WTC11 (cell line): ENCODE measurements around the gene IL9R. TPM values are rescaled to one million over a fixed set of nuclear protein-coding genes. Genes with fewer than 3 reads are reported as not detected.
A peak's percentile ranks its signal among the peaks of the same experiment; 100 is the strongest.

Experiments used
- ATAC-seq: fragments of 200-7000 bp; cut with Tn5 transposase; 2 replicates; pipeline ENCODE4 v1.10.0; 2021; ENCODE audit warnings: mild to moderate bottlenecking, moderate library complexity
- CTCF ChIA-PET: fragments of 300-600 bp; sonication (Branson Sonifier 250); formaldehyde crosslinking; loops from one replicate; lab custom pipeline; 2021; ENCODE audit warnings: antibody characterized with exemption; lab: Charles Lee
- POLR2A ChIA-PET: fragments of 350-600 bp; sonication (Branson Sonifier 250); formaldehyde crosslinking; loops from one replicate; lab custom pipeline; 2021; ENCODE audit warnings: antibody characterized with exemption; lab: Charles Lee
- DNase-seq: peaks from one replicate; pipeline ENCODE4 v3.0.0; 2021; ENCODE audit warnings: low spot score
- H3K27ac Mint-ChIP-seq: 2 replicates; pipeline ENCODE4 v1.8.0; 2021; ENCODE audit warnings: mixed read lengths
- H3K27me3 Mint-ChIP-seq: 2 replicates; pipeline ENCODE4 v1.8.0; 2021; ENCODE audit warnings: low read depth, mild to moderate bottlenecking, moderate library complexity, mixed read lengths
- H3K36me3 Mint-ChIP-seq: 2 replicates; pipeline ENCODE4 v1.8.0; 2021; ENCODE audit warnings: mixed read lengths
- H3K4me1 Mint-ChIP-seq: 2 replicates; pipeline ENCODE4 v1.8.0; 2022; ENCODE audit warnings: mixed read lengths
- H3K4me3 Mint-ChIP-seq: 2 replicates; pipeline ENCODE4 v1.8.0; 2021; ENCODE audit warnings: mild to moderate bottlenecking, moderate library complexity, mixed read lengths
- H3K9me3 Mint-ChIP-seq: 2 replicates; pipeline ENCODE4 v1.8.0; 2021; ENCODE audit warnings: mixed read lengths
- CBFB ChIP-seq: sonication (generic); formaldehyde crosslinking; IDR thresholded peaks from 2 replicates; pipeline ENCODE4 v1.8.1; 2022; ENCODE audit warnings: mild to moderate bottlenecking, low read depth, missing genetic modification reagents
- CDX4 ChIP-seq: fragments of 250-450 bp; sonication (Bioruptor Pico); IDR thresholded peaks from 2 replicates; pipeline ENCODE4 v1.9.0; 2021; ENCODE audit warnings: moderate library complexity, mild to moderate bottlenecking, inconsistent platforms, borderline replicate concordance
- ESRRA ChIP-seq: sonication (generic); formaldehyde crosslinking; IDR thresholded peaks from 2 replicates; pipeline ENCODE4 v1.8.1; 2022; ENCODE audit warnings: mild to moderate bottlenecking, missing genetic modification reagents, borderline replicate concordance
- ETV6 ChIP-seq: sonication (generic); formaldehyde crosslinking; IDR thresholded peaks from 2 replicates; pipeline ENCODE4 v1.8.1; 2022; ENCODE audit warnings: mild to moderate bottlenecking, missing genetic modification reagents
- FOXK1 ChIP-seq: sonication (generic); formaldehyde crosslinking; IDR thresholded peaks from 2 replicates; pipeline ENCODE4 v1.8.0; 2022; ENCODE audit warnings: mild to moderate bottlenecking, moderate library complexity, missing genetic modification reagents
- HMGXB4 ChIP-seq: sonication (generic); formaldehyde crosslinking; IDR thresholded peaks from 2 replicates; pipeline ENCODE4 v1.8.1; 2023; ENCODE audit warnings: mild to moderate bottlenecking, moderate library complexity, missing genetic modification reagents
- IRF1 ChIP-seq: sonication (generic); formaldehyde crosslinking; IDR thresholded peaks from 2 replicates; pipeline ENCODE4 v1.8.0; 2023; ENCODE audit warnings: missing genetic modification reagents
- IRF2 ChIP-seq: sonication (generic); formaldehyde crosslinking; IDR thresholded peaks from 2 replicates; pipeline ENCODE4 v1.8.0; 2022; ENCODE audit warnings: low read depth, missing genetic modification reagents, borderline replicate concordance
- KAT7 ChIP-seq: sonication (generic); formaldehyde crosslinking; IDR thresholded peaks from 2 replicates; pipeline ENCODE4 v1.8.1; 2023; ENCODE audit warnings: missing genetic modification reagents, mild to moderate bottlenecking, borderline replicate concordance
- MLX ChIP-seq: sonication (generic); formaldehyde crosslinking; IDR thresholded peaks from 2 replicates; pipeline ENCODE4 v1.8.1; 2023; ENCODE audit warnings: mild to moderate bottlenecking, missing genetic modification reagents, moderate library complexity
- NFYB ChIP-seq: sonication (generic); formaldehyde crosslinking; conservative IDR thresholded peaks from 2 replicates; pipeline ENCODE4 v1.8.0; 2022; ENCODE audit warnings: low read depth, missing genetic modification reagents
- NR2C2 ChIP-seq: sonication (generic); formaldehyde crosslinking; IDR thresholded peaks from 2 replicates; pipeline ENCODE4 v1.8.0; 2022; ENCODE audit warnings: mild to moderate bottlenecking, missing genetic modification reagents
- RORB ChIP-seq: fragments of 250-450 bp; sonication (Bioruptor Pico); IDR thresholded peaks from 2 replicates; pipeline ENCODE4 v1.9.0; 2021; ENCODE audit warnings: mild to moderate bottlenecking
- USF1 ChIP-seq: sonication (generic); formaldehyde crosslinking; IDR thresholded peaks from 2 replicates; pipeline ENCODE4 v1.8.0; 2022; ENCODE audit warnings: mild to moderate bottlenecking, missing genetic modification reagents
- ZNF138 ChIP-seq: sonication (generic); formaldehyde crosslinking; conservative IDR thresholded peaks from 2 replicates; pipeline ENCODE4 v1.8.1; 2022; ENCODE audit warnings: mild to moderate bottlenecking, moderate library complexity, missing genetic modification reagents
- ZNF281 ChIP-seq: sonication (generic); formaldehyde crosslinking; IDR thresholded peaks from 2 replicates; pipeline ENCODE4 v1.8.0; 2023; ENCODE audit warnings: mild to moderate bottlenecking, missing genetic modification reagents
- ZNF423 ChIP-seq: fragments of 250-450 bp; sonication (Bioruptor Pico); IDR thresholded peaks from 2 replicates; pipeline ENCODE4 v2.1.2; 2022; ENCODE audit warnings: mild to moderate bottlenecking, moderate library complexity
- ZNF425 ChIP-seq: fragments of 250-450 bp; sonication (Bioruptor Pico); conservative IDR thresholded peaks from 2 replicates; pipeline ENCODE4 v1.9.0; 2021; ENCODE audit warnings: mild to moderate bottlenecking
- ZNF512 ChIP-seq: sonication (generic); formaldehyde crosslinking; IDR thresholded peaks from 2 replicates; pipeline ENCODE4 v1.8.1; 2022; ENCODE audit warnings: missing genetic modification reagents, borderline replicate concordance
- total RNA-seq: library from RNA; stranded (reverse); gene quantifications from 3 replicates; pipeline ENCODE4 v1.2.3, GENCODE V29; 2021

Gene IL9R
- total RNA-seq, 1 experiment from 2014 or later, result 1.3 TPM

- ChIA-PET POLR2A (no interaction called here), CTCF (no interaction called here)
- peaks cover 62% of the 10 kb centered on the region for H3K36me3 Mint-ChIP-seq
- peaks cover 77% of the 10 kb centered on the region for H3K9me3 Mint-ChIP-seq
- no peaks in the 10 kb centered on the region for H3K4me1 Mint-ChIP-seq
- no peak overlapping the region for H3K27ac Mint-ChIP-seq
- DNase-seq, result peak; percentile 39
- H3K4me3 Mint-ChIP-seq, result no peak overlapping the region
- TF ChIP-seq MLX (CRISPR knock-in tag), result no peak
- TF ChIP-seq ETV6 (CRISPR knock-in tag), result no peak
- no peak for TF ChIP-seq NR2C2 (CRISPR knock-in tag)
- TF ChIP-seq CDX4, result no peak
- no peak for TF ChIP-seq RORB
- no peak for TF ChIP-seq ZNF423 (CRISPR knock-in tag)
- TF ChIP-seq CBFB (CRISPR knock-in tag), result no peak
- TF ChIP-seq HMGXB4 (CRISPR knock-in tag), result no peak
- TF ChIP-seq ZNF281 (CRISPR knock-in tag), result no peak
- TF ChIP-seq IRF2, result no peak
- TF ChIP-seq NFYB (CRISPR knock-in tag), result no peak
- no peak for TF ChIP-seq ZNF138 (CRISPR knock-in tag)
- TF ChIP-seq FOXK1 (CRISPR knock-in tag), result no peak
- no peak for TF ChIP-seq KAT7
- no peak for TF ChIP-seq ESRRA (CRISPR knock-in tag)
- peaks cover 7% of the 10 kb centered on the region; the same call in 1 of the 2 replicates for H3K27me3 Mint-ChIP-seq
- peak; percentile 88 for ATAC-seq
Observed at GRCh38 chrX:155966876-155967275, 30.6 kb upstream of the IL9R start.

GRCh38 chrX:155967653-155968325, 29.7 kb upstream of the IL9R start:
- no peak overlapping the region for H3K4me3 Mint-ChIP-seq
- peaks cover 57% of the 10 kb centered on the region for H3K36me3 Mint-ChIP-seq
- DNase-seq, result no peak
- H3K4me1 Mint-ChIP-seq, result no peaks in the 10 kb centered on the region
- ChIA-PET CTCF (no interaction called here), POLR2A (no interaction called here)
- no peak for ATAC-seq
- peaks cover 73% of the 10 kb centered on the region for H3K9me3 Mint-ChIP-seq
- no peak overlapping the region for H3K27ac Mint-ChIP-seq
- peaks cover 7% of the 10 kb centered on the region; the same call in 1 of the 2 replicates for H3K27me3 Mint-ChIP-seq
- no peak for TF ChIP-seq ZNF512
- no peak for TF ChIP-seq FOXK1 (CRISPR knock-in tag)
- TF ChIP-seq NFYB (CRISPR knock-in tag), result no peak
- TF ChIP-seq IRF1 (CRISPR knock-in tag), result no peak
- TF ChIP-seq USF1, result no peak
- TF ChIP-seq ZNF425, result no peak
- TF ChIP-seq ZNF423 (CRISPR knock-in tag), result no peak
